Measurements from ENCODE around the gene S100G. TPM values are rescaled to one million over a fixed set of nuclear protein-coding genes. Genes with fewer than 3 reads are reported as not detected.

The S100G gene
- total RNA-seq, 1 donor from 2014 or later: not detected

- intact Hi-C loops (cut with micrococcal nuclease): no loop called here
- Mint-ChIP-seq H3K9me3 (no peaks in the 10 kb centered on the region), H3K4me1 (ENCODE audit: low read depth) (no peaks in the 10 kb centered on the region), H3K27me3 (ENCODE audit: insufficient read depth) (no peaks in the 10 kb centered on the region), H3K4me3 (no peak overlapping the region), H3K27ac (no peak overlapping the region), H3K36me3 (ENCODE audit: low read depth) (no peaks in the 10 kb centered on the region)
- no peak for DNase-seq (ENCODE audit: low spot score)
Observed at GRCh38 chrX:16658284-16658683, 8.3 kb downstream of the S100G start.

DNA sequence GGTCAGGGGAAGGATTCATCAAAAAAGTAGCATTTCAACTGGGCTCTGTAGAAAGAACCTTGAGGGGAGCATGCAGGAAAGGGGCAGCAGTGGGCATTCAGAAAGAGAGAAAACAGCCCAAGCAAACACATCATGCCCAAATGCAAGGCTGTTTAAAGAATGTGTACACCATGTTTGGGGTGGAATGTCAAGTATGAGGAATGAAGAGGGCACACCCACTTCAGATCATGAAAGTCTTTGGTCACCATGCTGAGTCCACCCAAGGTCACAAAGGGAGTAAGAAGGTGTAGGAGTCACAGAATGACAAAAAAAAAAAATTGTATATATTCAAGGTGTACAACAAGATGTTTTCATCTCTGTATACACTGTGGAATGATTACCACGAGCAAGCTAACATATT lies 9.4 kb downstream of the S100G start:
- intact Hi-C loops (cut with micrococcal nuclease): no loop called here
- Mint-ChIP-seq H3K4me3 (no peak overlapping the region), H3K36me3 (ENCODE audit: low read depth) (no peaks in the 10 kb centered on the region), H3K27me3 (ENCODE audit: insufficient read depth) (no peaks in the 10 kb centered on the region), H3K27ac (no peak overlapping the region), H3K9me3 (no peaks in the 10 kb centered on the region), H3K4me1 (ENCODE audit: low read depth) (no peaks in the 10 kb centered on the region)
- no peak for DNase-seq (ENCODE audit: low spot score)

DNA sequence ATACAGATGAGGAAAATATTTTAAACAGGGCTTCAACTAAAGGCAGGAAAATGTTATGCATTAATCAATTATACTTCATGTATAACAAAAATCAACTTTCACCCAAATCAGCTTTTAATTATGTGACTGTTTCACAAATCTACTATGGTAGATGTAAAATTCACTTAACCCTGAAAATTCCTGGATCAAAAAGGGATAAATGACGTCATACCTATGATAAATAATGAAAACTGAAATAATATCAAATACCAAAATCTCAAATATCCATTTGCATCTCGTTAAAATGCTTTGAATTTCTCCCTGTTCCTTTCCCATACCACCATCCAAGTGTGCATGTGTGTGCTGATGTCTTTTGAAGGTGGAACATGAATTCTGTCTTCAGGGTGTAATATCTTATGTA lies 11.5 kb downstream of the S100G start:
- intact Hi-C loops (cut with micrococcal nuclease): no loop called here
- H3K27me3 Mint-ChIP-seq (ENCODE audit: insufficient read depth): no peaks in the 10 kb centered on the region
- H3K27ac Mint-ChIP-seq: no peak overlapping the region
- no peaks in the 10 kb centered on the region for H3K9me3 Mint-ChIP-seq
- H3K36me3 Mint-ChIP-seq (ENCODE audit: low read depth): no peaks in the 10 kb centered on the region
- no peaks in the 10 kb centered on the region for H3K4me1 Mint-ChIP-seq (ENCODE audit: low read depth)
- DNase-seq (ENCODE audit: low spot score): no peak
- no peak overlapping the region for H3K4me3 Mint-ChIP-seq

DNA sequence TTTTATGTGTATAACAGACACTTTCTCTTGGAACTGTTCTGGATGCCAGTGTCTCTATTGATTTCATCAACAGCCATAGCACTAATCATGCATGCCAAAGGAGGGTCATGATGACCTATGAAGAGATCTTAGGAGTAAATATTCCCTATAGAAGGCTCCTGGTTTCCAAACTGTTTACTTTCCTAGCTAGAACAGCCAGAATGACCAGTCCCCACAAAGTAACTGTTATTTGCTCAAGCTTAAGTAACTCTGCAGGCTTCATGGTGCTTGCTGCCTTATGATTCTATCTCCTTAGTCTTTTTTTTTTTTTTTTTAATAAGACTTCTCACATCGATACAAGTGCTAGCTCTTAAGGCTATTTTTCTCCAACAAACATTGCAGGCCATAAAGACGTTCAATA lies 12.4 kb downstream of the S100G start:
- Mint-ChIP-seq H3K36me3 (ENCODE audit: low read depth) (no peaks in the 10 kb centered on the region), H3K9me3 (no peaks in the 10 kb centered on the region), H3K4me3 (no peak overlapping the region), H3K27ac (no peak overlapping the region), H3K27me3 (ENCODE audit: insufficient read depth) (no peaks in the 10 kb centered on the region), H3K4me1 (ENCODE audit: low read depth) (no peaks in the 10 kb centered on the region)
- intact Hi-C loops (cut with micrococcal nuclease): no loop called here
- no peak for DNase-seq (ENCODE audit: low spot score)

- no peaks in the 10 kb centered on the region for H3K27me3 Mint-ChIP-seq (ENCODE audit: insufficient read depth)
- H3K4me1 Mint-ChIP-seq (ENCODE audit: low read depth): no peaks in the 10 kb centered on the region
- H3K27ac Mint-ChIP-seq: no peak overlapping the region
- H3K36me3 Mint-ChIP-seq (ENCODE audit: low read depth): no peaks in the 10 kb centered on the region
- no peak overlapping the region for H3K4me3 Mint-ChIP-seq
- intact Hi-C loops (cut with micrococcal nuclease): no loop called here
- no peak for DNase-seq (ENCODE audit: low spot score)
- H3K9me3 Mint-ChIP-seq: no peaks in the 10 kb centered on the region
Observed at GRCh38 chrX:16664074-16664473, 14.1 kb downstream of the S100G start.

DNA sequence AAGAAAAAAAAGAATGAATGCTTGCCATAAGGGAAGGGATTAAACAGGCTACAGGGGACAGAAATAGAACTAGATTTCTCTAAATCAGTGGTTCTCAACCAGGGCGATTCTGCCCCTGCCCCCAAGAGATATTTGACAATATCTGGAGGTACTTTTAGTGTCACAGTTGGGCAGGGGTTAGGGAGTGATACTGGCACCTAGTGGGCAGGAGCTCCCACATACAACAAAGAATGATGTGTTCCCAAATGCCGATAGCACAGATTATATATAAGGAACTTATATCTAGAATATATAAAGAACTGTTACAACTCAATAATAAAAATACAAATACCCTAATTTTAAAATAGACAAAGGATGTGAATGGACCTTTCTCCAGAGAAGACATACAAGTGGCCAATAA lies 14.7 kb downstream of the S100G start:
- Mint-ChIP-seq H3K27ac (no peak overlapping the region), H3K4me3 (no peak overlapping the region), H3K4me1 (ENCODE audit: low read depth) (no peaks in the 10 kb centered on the region), H3K27me3 (ENCODE audit: insufficient read depth) (no peaks in the 10 kb centered on the region), H3K36me3 (ENCODE audit: low read depth) (no peaks in the 10 kb centered on the region), H3K9me3 (no peaks in the 10 kb centered on the region)
- intact Hi-C loops (cut with micrococcal nuclease): no loop called here
- DNase-seq (ENCODE audit: low spot score): no peak

GRCh38 chrX:16665089-16665488 lies 15.1 kb downstream of the S100G start:
- H3K36me3 Mint-ChIP-seq (ENCODE audit: low read depth): no peaks in the 10 kb centered on the region
- no peak for DNase-seq (ENCODE audit: low spot score)

DNA sequence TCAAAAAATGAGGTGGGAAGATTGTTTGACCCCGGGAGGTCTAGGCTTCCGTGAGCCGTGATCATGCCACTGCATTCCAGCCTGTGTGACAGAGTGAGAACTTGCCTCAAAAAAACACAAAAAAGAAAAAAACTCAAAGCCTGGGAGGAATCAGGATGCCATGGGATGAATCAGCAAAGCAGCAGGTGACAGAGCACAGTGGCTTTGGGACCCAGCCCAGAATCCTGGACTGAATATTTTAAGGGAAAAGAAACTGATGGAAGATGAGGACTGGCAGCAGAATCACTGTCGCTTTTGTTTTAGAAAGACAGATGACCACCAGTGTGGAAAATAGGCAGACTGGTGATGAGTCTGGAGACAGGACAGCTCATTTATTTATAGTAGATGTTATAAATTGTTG lies 16.6 kb downstream of the S100G start:
- no peaks in the 10 kb centered on the region for H3K9me3 Mint-ChIP-seq
- intact Hi-C loops (cut with micrococcal nuclease): no loop called here
- H3K36me3 Mint-ChIP-seq (ENCODE audit: low read depth): no peaks in the 10 kb centered on the region
- no peaks in the 10 kb centered on the region for H3K27me3 Mint-ChIP-seq (ENCODE audit: insufficient read depth)
- H3K4me3 Mint-ChIP-seq: no peak overlapping the region
- no peak overlapping the region for H3K27ac Mint-ChIP-seq
- peaks cover 5% of the 10 kb centered on the region for H3K4me1 Mint-ChIP-seq (ENCODE audit: low read depth)
- no peak for DNase-seq (ENCODE audit: low spot score)

More at GRCh38 chrX:16665089-16665488, 15.1 kb downstream of the S100G start:
- H3K27ac Mint-ChIP-seq: no peak overlapping the region
- H3K4me1 Mint-ChIP-seq (ENCODE audit: low read depth): no peaks in the 10 kb centered on the region
- no peak overlapping the region for H3K4me3 Mint-ChIP-seq
- no peaks in the 10 kb centered on the region for H3K9me3 Mint-ChIP-seq
- intact Hi-C loops (cut with micrococcal nuclease): no loop called here
- no peaks in the 10 kb centered on the region for H3K27me3 Mint-ChIP-seq (ENCODE audit: insufficient read depth)

DNA sequence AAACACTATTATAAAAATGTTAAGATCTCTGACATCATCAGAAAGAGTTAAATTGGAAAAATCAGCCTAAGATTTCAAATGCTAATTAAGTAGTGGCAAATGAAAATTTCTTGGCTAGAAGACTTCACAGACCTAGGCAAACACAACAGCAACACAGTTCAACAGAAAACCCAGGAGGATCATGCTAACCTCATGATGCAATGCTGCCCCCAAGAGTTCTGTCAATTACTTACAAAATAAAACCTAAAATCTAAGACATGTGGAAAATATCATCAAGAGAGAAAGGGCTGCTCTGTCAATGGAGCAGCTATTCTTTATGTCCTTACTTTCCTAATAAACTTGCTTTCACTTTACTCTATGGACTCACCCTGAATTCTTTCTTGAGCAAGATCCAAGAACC lies 21.0 kb downstream of the S100G start:
- Mint-ChIP-seq H3K9me3 (no peaks in the 10 kb centered on the region), H3K27me3 (ENCODE audit: insufficient read depth) (no peaks in the 10 kb centered on the region), H3K4me3 (no peak overlapping the region), H3K36me3 (ENCODE audit: low read depth) (no peaks in the 10 kb centered on the region), H3K4me1 (ENCODE audit: low read depth) (peaks cover 5% of the 10 kb centered on the region), H3K27ac (no peak overlapping the region)
- intact Hi-C loops (cut with micrococcal nuclease): no loop called here
- no peak for DNase-seq (ENCODE audit: low spot score)

DNA sequence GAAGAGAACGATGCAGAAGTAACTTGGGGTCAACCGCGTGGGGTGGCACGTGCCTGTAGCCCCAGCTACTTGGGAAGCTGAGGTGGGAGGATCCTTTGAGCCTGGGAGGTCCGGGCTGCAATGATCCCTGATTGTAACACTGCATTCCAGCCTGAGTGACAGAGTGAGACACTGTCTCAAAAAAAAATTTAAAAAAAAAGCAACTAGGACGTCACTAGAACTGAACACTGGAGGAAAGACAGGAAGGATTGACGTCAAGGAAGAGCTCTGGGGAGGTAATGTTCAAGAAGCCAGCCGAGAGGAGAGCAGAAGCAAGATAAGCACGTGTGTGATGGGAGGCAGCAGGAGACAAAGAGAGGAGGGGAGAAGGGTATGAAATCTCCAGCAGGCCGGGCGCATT lies 28.7 kb downstream of the S100G start:
- intact Hi-C loops (cut with micrococcal nuclease): no loop called here
- Mint-ChIP-seq H3K4me3 (no peak overlapping the region), H3K36me3 (ENCODE audit: low read depth) (peaks cover 3% of the 10 kb centered on the region), H3K4me1 (ENCODE audit: low read depth) (no peaks in the 10 kb centered on the region), H3K9me3 (no peaks in the 10 kb centered on the region), H3K27ac (no peak overlapping the region), H3K27me3 (ENCODE audit: insufficient read depth) (no peaks in the 10 kb centered on the region)
- no peak for DNase-seq (ENCODE audit: low spot score)

- no peak overlapping the region for H3K4me3 Mint-ChIP-seq
- H3K27ac Mint-ChIP-seq: no peak overlapping the region
- H3K36me3 Mint-ChIP-seq (ENCODE audit: low read depth): peaks cover 3% of the 10 kb centered on the region
- no peak for DNase-seq (ENCODE audit: low spot score)
- no peaks in the 10 kb centered on the region for H3K9me3 Mint-ChIP-seq
- intact Hi-C loops (cut with micrococcal nuclease): no loop called here
- no peaks in the 10 kb centered on the region for H3K27me3 Mint-ChIP-seq (ENCODE audit: insufficient read depth)
- H3K4me1 Mint-ChIP-seq (ENCODE audit: low read depth): no peaks in the 10 kb centered on the region
Observed at GRCh38 chrX:16683007-16683664, 33.2 kb downstream of the S100G start.

DNA sequence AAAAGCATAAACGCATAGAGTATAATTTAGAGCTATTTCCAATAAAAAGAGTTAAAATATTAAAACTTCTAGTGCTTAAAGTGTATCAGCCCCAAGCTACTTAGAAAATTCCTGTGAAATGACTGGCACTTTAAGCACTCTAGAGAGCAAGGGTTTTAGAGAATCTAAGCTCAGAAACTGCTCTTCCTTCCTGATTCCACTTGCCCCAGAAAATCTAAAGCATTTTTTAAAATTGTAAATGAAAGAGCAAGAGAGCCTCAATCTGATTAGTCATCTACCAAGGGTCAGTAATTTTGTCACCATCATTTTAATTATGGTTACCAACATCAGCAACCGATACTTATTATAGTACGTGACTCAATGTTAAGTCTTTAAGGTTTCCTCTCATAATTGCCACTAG lies 37.6 kb downstream of the S100G start:
- DNase-seq (ENCODE audit: low spot score): no peak
- no peaks in the 10 kb centered on the region for H3K9me3 Mint-ChIP-seq
- H3K4me3 Mint-ChIP-seq: no peak overlapping the region
- H3K27me3 Mint-ChIP-seq (ENCODE audit: insufficient read depth): no peaks in the 10 kb centered on the region
- peaks cover 4% of the 10 kb centered on the region for H3K36me3 Mint-ChIP-seq (ENCODE audit: low read depth)
- H3K27ac Mint-ChIP-seq: no peak overlapping the region
- intact Hi-C loops (cut with micrococcal nuclease): no loop called here
- H3K4me1 Mint-ChIP-seq (ENCODE audit: low read depth): no peaks in the 10 kb centered on the region

- peaks cover 6% of the 10 kb centered on the region for H3K36me3 Mint-ChIP-seq (ENCODE audit: low read depth)
- H3K9me3 Mint-ChIP-seq: no peaks in the 10 kb centered on the region
- H3K4me3 Mint-ChIP-seq: no peak overlapping the region
- H3K27ac Mint-ChIP-seq: no peak overlapping the region
- H3K4me1 Mint-ChIP-seq (ENCODE audit: low read depth): no peaks in the 10 kb centered on the region
- intact Hi-C loops (cut with micrococcal nuclease): loop anchor here (1.0 to 10.0 kb wide), 5 partner anchors 259 to 1196 kb away; partner anchors contain the start of gene GRPR
- H3K27me3 Mint-ChIP-seq (ENCODE audit: insufficient read depth): no peaks in the 10 kb centered on the region
- peak; percentile 25 for DNase-seq (ENCODE audit: low spot score)
Observed at GRCh38 chrX:16695079-16695676, 45.2 kb downstream of the S100G start.

- Mint-ChIP-seq H3K36me3 (ENCODE audit: low read depth) (peaks cover 2% of the 10 kb centered on the region), H3K9me3 (no peaks in the 10 kb centered on the region), H3K4me3 (no peak overlapping the region), H3K27me3 (ENCODE audit: insufficient read depth) (no peaks in the 10 kb centered on the region), H3K27ac (no peak overlapping the region), H3K4me1 (ENCODE audit: low read depth) (no peaks in the 10 kb centered on the region)
- no peak for DNase-seq (ENCODE audit: low spot score)
- intact Hi-C loops (cut with micrococcal nuclease): loop anchor here (10.0 kb wide), 2 partner anchors 932 to 1012 kb away; no protein-coding TSS in a partner anchor
Observed at GRCh38 chrX:16696956-16697355, 47.0 kb downstream of the S100G start.

All from activated T-helper 1 cell treated with anti-CD3 and anti-CD28 coated beads, Interleukin-12 subunit alpha, Interleukin-12 subunit beta, Interleukin-2, Interleukin-4 antibody, amounts not matched to agents 30 ng/mL and 10 ng/mL and 1 ng/mL, durations not matched to agents 14 hours and 24 hours and 36 hours (primary cell).